GM12874 (cell line): ENCODE measurements around the gene EMILIN3.

ENCODE experiments used
- TF ChIP-seq, protein P1 (sequence below): IDR thresholded peaks from 2 replicates; pipeline ENCODE4 v1.5.1; 2011; ENCODE audit warnings: low read depth, mild to moderate bottlenecking, control low read depth, low read length, moderate library complexity; ENCODE audit not compliant: insufficient read depth

The EMILIN3 gene

DNA sequence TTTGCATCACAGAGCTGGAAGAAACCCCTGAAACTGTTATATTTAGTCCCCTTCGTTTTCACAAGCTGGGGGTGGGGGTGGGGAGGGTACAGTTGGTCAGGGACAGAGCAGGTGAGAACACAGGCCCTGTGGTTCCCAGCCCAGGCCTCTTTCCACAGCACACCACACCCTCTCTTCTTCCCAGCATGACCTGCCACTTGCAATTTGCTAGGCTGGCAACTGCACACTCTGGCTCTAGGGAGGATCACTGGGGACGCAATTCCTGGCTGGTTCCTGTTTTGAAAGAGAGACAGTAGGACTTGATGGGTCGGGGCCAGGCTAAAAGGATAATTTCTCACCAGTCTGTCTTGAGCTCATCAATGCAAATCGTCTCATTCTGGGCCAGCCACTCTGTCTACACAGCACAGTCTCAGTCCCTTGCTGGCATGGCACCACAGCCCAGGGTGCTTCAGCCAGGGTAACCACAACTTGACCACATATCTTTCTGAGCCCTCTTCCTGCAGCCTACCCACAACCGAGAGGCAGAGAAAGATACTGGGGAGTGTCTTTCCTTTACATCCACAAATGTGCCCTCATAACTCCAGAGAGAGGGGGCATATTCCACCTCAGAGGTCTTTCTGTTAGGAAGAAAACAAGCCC lies 41.7 kb upstream of the EMILIN3 start:
- TF ChIP-seq, protein P1, sequence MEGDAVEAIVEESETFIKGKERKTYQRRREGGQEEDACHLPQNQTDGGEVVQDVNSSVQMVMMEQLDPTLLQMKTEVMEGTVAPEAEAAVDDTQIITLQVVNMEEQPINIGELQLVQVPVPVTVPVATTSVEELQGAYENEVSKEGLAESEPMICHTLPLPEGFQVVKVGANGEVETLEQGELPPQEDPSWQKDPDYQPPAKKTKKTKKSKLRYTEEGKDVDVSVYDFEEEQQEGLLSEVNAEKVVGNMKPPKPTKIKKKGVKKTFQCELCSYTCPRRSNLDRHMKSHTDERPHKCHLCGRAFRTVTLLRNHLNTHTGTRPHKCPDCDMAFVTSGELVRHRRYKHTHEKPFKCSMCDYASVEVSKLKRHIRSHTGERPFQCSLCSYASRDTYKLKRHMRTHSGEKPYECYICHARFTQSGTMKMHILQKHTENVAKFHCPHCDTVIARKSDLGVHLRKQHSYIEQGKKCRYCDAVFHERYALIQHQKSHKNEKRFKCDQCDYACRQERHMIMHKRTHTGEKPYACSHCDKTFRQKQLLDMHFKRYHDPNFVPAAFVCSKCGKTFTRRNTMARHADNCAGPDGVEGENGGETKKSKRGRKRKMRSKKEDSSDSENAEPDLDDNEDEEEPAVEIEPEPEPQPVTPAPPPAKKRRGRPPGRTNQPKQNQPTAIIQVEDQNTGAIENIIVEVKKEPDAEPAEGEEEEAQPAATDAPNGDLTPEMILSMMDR, result no peak

DNA sequence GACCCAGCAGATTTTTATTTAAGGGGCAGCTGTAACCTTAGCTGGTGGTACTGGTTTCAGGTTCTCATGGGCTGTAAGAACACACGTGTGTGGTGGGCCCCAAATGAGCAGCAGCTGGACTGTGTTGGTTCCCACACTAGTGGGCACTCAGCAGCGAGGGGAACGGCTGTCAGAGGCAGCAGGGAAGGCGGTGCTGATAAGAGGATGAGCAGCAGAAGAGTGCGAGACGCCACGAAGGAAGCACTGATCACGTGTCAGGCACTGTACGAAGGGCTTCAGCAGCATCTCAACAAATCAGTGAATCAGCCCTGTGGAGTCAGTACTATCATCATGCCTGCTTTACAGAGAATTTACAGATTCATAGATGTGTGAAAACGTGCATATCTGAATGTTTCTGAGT lies 41.0 kb upstream of the EMILIN3 start:
- TF ChIP-seq, protein P1, result no peak

DNA sequence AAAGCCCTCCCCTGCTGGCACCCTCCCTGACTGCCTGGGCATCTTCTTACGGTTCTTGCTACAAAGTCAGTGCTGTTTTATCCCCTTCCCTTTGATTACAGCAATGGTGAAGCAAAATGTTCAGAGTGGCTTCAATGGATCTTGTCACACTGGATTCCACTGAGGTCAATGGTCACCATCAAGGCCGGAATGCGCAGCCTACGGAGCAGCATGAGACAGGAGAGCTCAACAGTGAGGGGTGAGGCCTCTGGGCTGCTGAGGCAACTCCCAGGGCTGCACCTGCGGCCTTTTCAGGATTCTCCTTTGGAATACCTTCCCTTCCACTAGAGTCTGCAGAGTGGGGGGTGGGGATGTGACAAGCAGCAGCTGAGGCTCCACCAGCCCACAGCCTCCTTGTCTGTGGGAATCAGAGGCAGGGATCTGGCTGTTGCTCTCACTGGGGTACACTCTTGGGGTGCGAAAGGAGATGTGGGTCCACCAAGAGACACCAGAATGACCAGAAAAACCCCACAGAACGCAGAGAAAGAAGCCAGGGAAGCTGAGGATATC lies 40.4 kb upstream of the EMILIN3 start:
- TF ChIP-seq, protein P1, result no peak

DNA sequence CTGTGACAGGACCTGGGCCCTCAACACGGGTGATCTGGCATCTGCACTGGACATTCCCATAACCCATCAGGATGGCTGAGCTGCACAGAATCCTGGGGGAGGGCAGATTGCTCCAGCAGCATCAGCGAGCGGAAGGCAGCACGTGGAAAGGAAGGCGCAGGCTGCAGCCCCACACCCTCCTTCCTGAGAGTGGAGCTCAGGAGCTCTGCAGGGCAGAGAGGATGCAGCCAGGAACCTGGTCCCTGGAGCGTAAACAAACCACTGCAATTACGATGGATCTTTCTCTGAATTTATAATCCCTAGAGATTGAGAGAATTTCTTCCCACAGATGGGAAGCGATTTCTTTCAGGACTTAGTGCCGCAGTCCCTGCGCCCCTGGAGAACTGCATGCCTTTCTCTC lies 39.7 kb upstream of the EMILIN3 start:
- TF ChIP-seq, protein P1, result no peak

DNA sequence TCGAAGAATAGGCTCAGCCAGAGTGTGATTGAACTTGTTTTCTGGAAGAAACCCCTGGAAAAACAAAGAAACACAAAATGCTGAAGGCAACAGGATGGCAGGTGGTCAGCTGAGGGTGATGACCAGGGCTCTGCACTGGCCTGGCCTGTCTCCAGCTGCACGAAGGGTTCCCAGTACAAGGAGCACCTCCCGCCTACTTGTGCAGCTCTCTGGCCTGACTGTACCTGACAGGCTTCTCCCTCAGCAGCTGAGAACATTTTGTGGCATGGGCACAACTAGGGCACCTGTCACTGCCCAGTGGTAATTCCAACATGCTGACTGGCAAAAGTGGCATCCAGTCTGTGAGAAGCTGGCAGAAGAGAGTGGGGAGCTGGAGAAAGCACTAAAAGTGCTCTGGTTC lies 38.8 kb upstream of the EMILIN3 start:
- TF ChIP-seq, protein P1, result no peak

DNA sequence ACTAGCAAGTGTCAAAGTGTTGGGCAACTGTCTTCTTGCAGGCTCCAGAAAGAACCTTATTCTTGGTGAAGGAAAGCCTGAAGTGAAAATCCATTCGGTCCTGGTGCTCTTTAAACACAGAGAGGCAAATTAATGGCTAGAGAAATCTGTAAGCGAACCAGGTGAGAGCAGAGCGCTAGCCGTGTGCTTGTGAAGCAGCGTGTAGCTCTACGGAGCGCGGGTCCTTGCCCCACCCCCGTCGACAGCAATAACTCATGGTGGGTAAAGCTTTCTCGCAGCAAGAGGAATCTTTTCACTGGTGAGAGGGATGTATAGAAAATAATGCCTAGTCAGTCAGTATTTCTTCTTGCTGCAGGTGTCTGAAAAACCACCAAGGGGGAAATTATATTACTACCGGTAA lies 37.0 kb upstream of the EMILIN3 start:
- TF ChIP-seq, protein P1, result no peak

DNA sequence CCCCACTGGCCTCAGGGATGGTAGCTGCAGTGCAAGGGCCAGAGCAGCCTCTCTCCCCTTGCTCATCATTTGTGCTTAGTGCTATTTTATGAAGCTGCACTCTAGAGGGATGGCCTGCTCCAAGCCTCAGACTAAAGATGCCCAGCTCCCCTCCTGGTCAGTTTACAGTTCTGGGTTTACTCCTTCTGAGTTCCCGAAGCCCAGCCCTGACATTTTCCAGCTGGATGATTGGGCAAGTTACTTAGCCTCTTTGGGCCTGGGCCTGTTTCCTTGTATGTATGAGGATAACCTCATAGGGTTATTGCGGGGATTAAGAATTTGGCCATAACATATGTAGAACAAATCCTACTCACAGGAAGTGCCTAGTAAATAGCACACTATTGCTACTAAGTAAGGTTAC lies 31.8 kb upstream of the EMILIN3 start:
- TF ChIP-seq, protein P1, result no peak
